GM21619 (cell line): Measurements from ENCODE around the gene REPIN1.

Experiments used
- ATAC-seq: cut with Tn5 transposase; IDR thresholded peaks from one replicate; pipeline ENCODE4 v1.9.1; 2021; ENCODE audit not compliant: unreplicated experiment

REPIN1 gene

GRCh38 chr7:150388709-150389531 lies 20.3 kb downstream of the REPIN1 start:
- no peak for ATAC-seq

GRCh38 chr7:150389532-150389816 lies 20.9 kb downstream of the REPIN1 start:
- no peak for ATAC-seq

GRCh38 chr7:150390205-150390604 lies 21.6 kb downstream of the REPIN1 start:
- no peak for ATAC-seq

DNA sequence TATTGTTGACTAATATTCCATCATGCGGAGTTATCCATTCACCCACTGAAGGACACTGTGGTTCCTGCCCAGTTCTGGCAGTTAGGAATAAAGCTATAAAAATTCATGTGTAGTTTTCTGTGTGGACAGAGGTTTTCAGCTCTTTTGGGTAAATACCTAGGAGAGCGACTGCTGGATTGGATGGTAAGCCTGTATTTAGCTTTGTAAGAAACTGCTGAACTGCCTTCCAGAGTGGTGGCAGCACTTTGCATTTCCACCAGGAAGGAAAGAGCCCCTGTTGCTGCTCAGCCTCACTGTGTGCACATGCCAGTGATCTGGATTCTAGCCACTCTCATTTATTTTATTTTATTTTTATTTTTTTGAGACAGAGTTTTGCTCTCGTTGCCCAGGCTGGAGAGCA lies 24.7 kb downstream of the REPIN1 start:
- no peak for ATAC-seq

DNA sequence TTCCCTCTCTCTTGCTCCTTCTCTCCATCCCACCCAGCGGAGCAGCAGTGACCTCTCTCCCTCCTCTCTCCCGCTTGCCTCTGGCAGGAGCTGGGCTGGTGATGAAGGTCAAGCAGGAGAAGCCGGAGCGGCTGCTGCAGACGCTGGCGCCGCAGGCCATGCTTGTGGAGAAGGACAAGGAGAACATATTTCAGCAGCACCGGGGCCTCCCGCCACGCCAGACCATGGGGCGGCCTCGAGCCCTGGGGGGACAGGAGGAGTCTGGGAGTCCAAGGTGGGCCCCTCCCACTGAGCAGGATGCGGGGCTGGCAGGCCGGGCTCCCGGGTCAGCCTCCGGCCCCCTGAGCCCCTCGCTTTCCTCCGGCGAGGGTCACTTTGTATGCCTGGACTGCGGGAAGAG lies 27.8 kb downstream of the REPIN1 start:
- no peak for ATAC-seq

DNA sequence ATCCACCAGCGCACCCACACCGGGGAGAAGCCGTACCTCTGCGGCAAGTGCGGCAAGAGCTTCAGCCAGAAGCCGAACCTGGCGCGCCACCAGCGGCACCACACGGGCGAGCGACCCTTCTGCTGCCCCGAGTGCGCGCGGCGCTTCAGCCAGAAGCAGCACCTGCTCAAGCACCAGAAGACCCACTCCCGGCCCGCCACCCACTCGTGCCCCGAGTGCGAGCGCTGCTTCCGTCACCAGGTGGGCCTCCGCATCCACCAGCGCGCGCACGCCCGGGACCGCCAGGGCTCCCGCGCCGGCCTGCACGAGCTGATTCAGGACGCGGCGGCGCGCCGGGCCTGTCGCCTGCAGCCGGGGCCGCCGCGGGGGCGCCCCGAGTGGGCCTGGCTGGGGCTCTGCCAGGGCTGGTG lies 28.2 kb downstream of the REPIN1 start:
- ATAC-seq, result no peak

DNA sequence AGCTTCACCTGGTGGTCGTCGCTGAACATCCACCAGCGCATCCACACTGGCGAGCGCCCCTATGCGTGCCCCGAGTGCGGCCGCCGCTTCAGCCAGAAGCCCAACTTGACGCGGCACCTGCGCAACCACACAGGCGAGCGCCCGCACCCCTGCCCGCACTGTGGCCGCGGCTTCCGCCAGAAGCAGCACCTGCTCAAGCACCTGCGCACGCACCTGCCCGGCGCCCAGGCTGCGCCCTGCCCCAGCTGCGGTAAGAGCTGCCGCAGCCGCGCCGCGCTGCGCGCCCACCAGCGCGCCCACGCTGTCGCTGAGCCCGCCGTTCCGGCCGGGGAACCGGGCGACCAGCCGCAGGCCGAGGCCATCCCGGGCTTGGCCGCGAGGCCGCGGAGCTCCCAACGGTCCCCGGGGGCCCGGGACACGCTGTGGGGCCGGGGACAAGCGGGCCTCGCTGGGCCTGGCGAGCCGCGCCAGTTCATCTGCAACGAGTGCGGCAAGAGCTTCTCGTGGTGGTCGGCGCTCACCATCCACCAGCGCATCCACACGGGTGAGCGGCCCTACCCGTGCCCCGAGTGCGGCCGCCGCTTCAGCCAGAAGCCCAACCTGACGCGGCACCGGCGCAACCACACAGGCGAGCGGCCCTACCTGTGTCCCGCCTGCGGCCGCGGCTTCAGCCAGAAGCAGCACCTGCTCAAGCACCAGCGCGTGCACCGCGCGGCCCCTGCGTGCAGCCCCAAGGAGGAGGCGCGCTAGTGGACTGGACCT lies 28.9 kb downstream of the REPIN1 start:
- no peak for ATAC-seq

DNA sequence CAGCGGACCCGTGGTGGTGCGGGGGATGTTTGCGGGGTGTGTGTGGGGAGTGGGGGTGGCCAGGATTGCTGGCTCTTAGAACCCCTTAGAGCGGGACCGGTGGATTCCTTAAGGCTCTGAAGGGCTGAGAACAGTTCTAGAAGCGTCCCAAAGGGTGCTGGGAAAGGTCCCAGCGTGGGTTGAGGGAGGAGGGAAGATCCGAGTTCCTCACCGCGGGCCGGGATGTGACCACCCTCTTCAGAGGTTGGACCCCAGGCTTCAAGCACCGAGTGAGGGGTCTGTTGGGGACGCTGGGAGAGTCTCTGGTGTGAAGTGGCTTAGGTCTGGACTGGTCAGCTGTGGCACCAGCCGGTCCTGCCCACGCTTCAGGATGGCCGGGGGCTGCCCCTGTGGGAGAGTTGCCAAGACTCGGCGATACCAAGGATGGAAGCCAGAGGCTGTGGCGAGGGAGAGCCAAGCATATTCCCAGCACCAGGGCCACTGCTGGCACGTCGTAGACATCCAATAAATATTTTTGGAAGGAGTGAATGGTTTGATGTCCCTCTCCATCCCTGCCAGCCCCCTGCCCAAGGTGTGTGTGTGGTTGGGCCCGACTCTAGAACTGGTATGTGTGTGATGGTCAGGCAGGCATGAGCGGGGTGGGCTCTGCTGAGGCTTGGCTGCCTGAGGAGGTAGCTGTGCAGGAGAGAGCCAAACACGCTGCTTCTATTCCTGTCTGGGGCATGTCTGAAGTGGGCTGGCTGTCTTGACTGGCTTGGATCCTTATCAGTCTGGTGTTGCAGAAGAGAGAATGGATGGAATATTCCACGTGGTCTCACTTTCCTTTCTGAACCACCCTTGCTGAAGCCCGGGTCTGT lies 29.7 kb downstream of the REPIN1 start:
- ATAC-seq, result no peak

- ATAC-seq, result no peak
These were observed 30.3 kb downstream of the REPIN1 start for GRCh38 chr7:150398965-150399320.

DNA sequence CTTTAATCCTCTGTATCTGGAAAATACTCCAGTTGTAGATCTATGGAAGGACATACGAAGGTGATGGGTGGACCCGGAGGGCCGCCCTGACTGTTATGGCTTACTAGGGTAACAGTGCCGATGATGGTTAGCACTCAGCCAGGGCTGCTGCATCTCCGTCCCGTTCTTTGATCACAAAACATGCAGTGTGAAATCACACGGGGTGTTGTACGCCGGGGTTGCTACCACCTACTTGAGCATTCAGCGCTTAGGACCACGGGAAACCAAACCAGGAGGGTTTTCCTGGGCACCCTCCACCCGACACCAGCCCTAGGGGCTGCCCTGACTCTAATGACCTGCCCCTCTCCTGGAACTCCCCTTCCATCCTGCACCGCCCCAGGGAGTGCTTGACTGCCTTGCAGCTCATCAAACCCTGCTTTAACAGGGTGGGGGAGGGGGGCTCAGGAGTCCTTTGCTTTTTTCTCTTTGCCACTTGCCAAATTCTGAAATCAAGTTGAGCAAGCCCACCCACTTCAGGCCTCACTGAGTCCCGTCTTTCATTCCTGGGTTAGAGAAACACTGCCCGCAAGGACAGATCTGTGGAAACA lies 30.9 kb downstream of the REPIN1 start:
- no peak for ATAC-seq

DNA sequence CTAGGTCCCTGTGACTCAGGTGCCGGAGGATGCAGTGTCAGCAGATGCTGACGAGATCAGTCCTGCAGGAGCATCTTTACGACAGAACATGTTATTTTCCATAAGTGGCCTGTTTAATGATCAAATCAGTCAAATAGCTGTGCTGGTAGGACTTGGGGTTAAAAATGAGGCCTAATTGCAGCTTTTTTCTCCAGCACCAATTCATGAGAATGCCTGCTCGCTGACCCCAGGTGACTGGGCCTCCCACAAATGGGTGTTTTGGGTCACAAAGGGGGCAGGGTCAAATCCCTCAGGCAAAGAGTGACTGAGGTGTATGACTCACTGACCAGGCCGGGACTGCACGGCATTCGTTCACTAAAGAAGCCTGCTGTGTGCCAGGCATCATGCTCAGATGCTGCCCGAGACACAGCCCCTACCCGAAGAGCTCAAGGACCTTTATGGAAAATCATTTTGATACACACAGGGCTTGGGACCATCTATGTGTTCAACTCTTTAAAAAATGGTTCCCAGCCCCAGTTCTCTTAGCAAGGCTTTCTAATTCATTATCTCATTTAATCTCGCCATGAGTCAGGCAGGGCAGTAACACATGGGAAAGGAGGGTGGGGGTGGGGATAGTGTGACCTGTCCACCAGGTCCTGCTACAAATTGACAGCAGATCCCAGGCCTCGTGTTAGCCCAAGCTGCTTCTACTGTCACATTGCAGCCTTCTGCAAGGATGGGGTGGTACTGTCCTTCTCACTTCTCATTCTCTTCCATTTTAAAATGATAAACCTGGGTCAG lies 31.6 kb downstream of the REPIN1 start:
- ATAC-seq, result no peak

DNA sequence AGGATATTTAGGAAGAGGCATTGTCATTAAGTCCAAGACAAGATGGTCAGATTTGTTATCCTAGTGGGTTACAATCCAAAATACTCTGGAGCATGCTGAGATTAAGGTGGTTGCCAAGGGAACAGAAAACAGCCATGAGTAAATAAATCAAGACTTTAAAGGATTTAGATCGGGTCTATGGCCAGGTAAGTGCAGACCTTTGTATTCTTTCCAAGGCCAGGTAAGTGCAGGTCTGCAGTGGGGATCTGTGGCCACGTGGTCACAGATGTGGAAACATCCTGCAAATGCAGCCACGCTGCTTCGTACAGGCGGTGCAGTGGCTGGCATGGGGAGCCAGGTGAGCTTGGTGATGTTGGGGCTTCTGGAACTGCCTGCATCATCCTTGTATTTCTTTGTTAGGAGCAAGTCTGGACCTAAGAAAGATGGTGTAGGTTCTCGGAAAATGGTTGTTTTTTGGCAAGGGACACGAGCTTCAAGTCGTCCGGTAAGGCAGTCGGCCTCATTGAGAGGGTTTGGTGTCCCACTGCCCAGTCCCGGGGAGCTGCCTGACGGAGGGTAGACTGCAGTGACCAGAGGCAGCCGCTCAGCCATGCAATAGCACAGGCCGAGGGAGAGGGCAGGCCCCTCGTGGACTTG lies 32.3 kb downstream of the REPIN1 start:
- no peak for ATAC-seq

- ATAC-seq, result no peak
These were observed 32.8 kb downstream of the REPIN1 start for GRCh38 chr7:150401424-150401790.

GRCh38 chr7:150401861-150402631 lies 33.4 kb downstream of the REPIN1 start:
- ATAC-seq, result no peak

GRCh38 chr7:150402671-150403321 lies 34.2 kb downstream of the REPIN1 start:
- no peak for ATAC-seq

DNA sequence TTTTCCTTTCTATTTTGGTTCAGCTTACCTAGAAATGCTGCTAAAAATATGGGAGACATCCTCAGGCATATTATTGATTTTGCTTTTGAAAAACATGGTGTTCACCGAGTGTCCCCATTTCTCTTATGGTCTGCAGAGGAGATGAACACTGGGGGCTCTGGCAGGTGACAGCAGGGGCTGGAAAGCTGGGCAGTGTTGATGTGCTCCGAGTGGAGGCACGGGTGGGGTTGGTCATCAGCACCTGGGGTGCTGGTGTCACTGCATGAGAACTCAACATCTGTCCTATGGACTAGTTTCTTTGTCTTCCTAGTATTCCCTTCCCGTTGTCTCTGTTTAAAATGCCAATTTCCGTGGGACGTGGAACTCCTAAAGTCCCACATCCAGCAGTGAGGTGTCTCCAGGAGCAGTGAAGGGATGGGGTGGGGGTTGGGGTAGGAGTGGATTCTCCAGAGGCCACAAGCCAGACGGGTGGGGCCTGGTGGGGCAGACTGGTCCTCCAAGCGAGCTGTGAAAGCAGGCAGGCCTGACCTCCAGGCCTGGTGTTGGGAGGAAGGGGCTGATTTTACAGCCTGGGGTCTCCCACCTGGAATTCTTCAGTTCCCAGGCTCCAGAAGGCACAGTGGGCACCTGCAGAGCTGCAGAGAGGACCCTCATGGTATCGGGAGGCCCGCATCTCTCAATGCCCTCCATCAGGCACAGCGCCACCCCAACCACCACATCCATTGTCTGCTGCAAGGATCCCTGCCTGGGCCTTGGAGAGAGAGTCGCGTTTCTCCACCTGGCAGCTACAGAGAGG lies 35.0 kb downstream of the REPIN1 start:
- no peak for ATAC-seq

DNA sequence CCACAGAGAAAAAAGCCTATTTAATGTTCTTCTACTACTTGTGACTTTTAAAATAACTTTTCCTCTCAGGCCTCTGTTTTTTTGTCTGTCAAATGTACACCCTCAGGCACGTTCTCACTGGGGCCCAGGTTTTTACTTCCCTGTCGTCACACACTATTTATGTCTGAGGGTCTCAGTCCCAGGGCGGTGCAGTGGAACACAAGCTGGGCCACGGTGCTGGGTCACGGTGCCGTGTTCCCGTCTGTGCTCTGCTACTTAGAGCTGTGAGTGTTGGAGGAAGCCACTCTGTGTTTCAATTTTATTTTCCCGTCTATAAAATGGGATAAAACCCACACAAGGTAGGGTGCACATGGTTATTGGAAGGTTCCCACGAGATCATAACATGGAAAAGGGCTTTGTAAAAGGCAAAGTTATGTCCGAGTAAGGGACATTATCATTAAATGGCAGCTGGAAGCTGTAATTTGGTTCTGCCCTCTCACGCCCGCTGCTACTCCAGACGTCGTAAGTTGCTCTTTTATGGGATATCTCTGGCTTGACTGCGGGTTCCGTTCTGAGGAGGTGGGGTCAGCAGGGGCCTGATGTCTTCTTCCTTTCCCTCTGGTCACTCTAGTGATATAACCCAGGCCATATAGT lies 35.7 kb downstream of the REPIN1 start:
- ATAC-seq, result no peak
